Measurements from ENCODE around the gene ALKBH4. TPM values are rescaled to one million over a fixed set of nuclear protein-coding genes. Genes with fewer than 3 reads are reported as not detected.
"Not testable (repeated sequence)": the region's sequence is repeated elsewhere in the genome, so short reads cannot be mapped to it uniquely, and the experiment has no call there.

The ALKBH4 gene, protein sequence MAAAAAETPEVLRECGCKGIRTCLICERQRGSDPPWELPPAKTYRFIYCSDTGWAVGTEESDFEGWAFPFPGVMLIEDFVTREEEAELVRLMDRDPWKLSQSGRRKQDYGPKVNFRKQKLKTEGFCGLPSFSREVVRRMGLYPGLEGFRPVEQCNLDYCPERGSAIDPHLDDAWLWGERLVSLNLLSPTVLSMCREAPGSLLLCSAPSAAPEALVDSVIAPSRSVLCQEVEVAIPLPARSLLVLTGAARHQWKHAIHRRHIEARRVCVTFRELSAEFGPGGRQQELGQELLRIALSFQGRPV
- total RNA-seq = 7.0 TPM
- long read RNA-seq, transcript ALKBH4-201 (3 exons, 2,105 nt) = major isoform, 69 of 86 reads
- long read RNA-seq, transcript ALKBH4-202 (3 exons, 1,405 nt) = minor isoform, 9 of 86 reads
- long read RNA-seq, partial matches to known transcripts = 0 of 86 reads
- long read RNA-seq, other reads (novel, unspliced or antisense) = 8 of 86 reads

DNA sequence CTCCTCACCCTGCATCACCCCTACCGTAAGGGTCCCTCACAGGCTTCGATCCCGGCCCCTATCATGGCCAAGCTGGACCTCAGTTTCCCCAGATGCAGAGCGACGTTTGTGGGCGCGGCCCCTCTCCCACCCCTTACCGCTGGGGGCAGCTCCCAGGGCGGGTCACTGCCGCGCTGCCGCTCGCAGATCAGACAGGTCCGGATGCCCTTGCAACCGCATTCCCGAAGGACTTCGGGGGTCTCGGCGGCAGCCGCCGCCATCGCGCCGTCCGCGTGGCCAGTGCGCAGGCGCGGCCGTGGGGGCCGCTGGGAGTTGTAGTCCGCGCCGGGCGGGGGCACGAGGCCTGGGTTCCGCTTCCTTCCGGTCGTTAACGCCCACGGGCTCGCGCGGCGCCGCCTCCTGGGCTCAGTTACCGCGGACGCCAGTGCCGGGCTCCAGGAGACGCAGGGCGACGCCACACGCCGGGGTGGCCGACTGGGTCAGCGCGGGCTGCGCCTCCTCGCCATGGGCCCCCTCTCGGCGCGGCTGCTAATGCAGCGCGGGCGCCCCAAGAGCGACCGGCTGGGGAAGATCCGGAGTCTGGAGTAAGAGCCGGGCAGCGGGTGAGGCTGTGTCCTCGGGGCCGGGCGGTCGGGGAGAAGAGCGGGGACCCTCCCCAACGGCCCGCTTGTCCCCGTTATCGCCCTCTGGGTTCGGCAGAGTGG is at the start of gene ALKBH4, which contains the start of gene LRWD1:
Gene ALKBH4 (minus strand): TSS at position 287 of the 704 bp plus-strand sequence. CDS start 27 bp downstream, at position 260.
Gene LRWD1 (plus strand): TSS at position 408 of the 704 bp plus-strand sequence. CDS start 97 bp downstream, at position 505.
- peak; percentile 99 for DNase-seq (ENCODE audit: low spot score)

DNA sequence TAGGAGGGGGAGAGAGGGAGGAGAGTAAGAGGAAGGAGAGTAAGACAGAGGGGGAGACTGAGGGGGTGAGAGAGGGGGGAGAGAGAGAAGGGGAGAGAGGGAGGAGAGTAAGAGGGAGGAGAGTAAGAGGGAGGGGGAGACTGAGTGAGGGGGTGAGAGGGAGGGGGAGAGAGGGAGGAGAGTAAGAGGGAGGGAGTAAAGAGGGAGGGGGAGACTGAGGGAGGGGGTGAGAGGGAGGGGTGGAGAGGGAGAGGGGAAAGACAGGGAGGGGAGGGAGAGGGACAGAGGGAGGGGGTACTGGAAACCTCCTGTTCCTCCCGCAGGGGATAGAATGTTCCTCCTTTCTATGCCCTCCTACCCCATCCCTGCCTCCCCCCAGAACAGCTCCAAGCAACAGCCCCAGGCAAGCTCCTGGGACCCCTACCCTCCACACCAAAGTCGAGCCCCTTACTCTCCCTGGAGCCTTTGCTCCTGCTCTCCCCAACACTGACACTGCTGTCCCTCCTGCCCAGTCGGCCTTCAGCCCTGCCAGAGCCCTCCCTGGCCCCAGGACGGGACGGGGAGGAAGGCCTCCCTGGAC is 48.1 kb upstream of the ALKBH4 start:
- not testable (repeated sequence) for DNase-seq (ENCODE audit: low spot score)

DNA sequence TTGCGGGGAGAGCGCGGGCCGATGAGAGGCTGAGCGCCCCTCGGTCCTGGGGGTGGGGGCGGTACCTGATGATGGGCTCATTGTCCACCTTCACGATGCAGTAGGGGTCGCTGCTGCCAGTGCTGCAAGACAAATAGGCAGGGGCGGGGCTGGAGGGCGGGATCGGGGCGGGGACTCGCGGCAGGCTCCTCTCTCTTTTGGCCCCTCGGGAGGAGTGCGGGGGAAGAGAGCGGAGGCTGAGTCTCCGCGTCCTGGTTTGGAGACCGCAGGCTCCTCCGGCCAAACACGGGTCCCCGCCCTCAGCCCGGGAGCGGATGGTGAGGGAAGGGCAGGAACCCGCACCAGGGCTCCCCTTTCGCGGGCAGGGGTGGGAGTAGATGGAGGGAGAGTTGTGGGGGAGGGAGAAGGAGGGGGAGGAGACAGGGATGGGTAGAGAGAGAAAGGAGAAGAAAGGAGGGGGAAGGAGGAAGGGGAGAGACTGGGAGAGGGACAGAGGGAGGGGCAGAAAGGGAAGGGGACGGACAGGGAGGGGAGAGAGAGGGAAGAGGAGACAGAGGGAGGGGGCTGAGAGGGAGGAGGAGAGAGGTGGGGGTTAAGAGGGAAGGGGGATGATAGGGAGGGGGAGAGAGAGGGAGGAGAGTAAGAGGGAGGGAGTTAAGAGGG is 47.3 kb upstream of the ALKBH4 start:
- not testable (repeated sequence) for DNase-seq (ENCODE audit: low spot score)

DNA sequence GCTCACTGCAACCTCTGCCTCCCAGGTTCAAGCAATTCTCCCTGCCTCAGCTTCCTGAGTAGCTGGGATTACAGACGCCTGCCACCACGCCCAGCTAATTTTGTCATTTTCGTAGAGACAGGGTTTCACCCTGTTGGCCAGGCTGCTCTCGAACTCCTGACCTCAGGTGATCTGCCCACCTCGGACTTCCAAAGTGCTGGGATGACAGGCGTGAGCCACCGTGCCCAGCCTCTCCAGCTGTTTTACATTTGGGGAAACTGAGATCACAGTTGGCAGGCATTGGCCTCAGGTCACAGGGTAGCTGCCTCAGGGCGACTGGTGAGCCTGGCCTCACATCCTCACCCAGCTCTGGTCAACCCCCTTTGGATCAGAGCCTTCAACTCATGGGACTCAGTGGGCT is 45.9 kb upstream of the ALKBH4 start:
- DNase-seq (ENCODE audit: low spot score) = not testable (repeated sequence)

DNA sequence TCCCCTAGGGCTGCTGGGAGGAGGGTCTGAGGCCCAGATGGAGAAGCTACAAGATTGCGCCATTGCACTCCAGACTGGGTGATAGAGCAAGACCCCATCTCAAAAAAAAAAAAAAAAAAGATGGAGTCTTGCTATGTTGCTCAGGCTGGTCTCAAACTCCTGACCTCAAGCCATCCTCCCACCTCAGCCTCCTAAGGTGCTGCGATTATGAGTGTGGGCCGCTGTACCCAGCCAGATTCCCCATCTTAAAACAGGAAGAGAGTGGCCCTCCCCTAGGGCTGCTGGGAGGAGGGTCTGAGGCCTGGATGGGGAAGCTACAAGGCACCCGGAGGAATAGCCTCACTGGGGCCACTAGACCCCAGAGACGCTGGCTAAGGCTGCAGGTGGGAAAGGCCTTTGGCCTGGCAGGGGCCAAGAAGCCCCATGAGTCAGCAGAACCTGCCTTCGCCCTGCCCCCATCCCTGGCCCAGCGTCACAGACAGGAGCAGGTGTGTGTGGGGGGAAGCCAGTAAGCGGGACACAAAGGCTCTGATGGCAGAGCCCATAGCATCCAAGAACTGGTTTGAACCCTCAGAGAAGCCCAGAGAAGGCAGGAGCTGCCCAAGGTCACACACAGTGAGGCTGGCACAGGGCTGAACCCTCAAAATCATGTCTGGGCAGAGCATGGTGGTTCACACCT is 42.9 kb upstream of the ALKBH4 start:
- not testable (repeated sequence) for DNase-seq (ENCODE audit: low spot score)

DNA sequence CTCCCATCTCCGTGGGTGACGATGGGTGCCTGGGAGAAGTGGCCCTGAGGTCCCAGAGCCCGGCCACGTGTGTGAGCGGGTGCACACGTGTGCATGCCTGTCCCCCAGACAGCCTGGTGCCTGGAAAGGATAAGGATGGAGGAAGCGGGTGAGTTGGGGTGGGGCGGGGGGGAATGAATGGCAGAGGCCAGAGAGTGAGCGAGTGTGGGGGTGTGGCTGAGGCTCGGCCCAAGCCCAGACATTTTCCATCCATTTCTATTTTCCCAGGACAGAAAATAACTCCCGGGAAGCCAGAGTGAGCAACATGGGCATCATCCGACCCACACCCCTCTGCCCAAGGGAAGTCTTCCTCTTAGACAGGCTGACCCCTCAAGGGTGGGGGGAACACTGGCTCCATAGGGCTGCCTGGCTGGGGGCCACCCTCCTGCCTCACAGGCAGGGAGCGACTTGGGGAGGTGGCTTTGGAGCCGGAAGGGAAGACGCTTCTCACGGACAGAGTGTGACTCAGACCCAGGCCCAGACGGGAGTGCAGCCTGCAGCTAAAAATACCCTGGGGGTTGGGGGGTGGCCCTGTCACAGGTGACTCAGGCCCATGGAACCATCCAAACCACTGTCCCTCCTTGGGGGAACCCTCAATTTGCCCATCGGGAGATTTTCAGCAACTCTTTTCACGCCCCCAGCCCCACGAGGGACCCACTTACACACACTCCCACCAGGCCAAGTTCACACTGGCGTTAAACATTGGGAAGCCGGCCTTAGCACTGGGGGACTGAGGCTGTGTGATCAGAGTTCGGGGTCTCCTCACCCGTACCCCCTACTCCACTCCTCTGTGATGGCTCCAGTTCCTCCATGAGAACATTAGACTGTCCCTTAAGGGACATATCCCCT is 40.9 kb upstream of the ALKBH4 start:
- not testable (repeated sequence) for DNase-seq (ENCODE audit: low spot score)

DNA sequence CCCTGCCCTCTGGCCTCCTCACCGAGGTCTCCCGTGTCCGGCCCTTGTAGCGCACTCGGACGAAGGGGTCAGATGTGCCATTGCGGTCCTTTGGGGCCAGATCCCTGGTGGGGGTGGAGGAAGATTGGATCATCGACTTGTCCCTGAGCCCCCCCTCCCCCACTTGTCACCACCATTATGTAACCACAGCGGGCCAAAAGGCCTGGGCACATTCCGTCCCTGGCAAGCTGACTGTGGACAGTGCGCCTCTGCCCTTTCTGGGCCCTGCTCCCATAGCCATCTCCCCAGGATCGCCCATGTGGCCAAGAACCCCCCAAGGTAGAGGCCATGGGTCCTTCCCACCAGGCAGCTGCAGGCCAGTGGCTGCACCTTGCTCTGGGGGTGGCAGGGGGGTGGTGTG is 38.5 kb upstream of the ALKBH4 start:
- DNase-seq (ENCODE audit: low spot score) = not testable (repeated sequence)

DNA sequence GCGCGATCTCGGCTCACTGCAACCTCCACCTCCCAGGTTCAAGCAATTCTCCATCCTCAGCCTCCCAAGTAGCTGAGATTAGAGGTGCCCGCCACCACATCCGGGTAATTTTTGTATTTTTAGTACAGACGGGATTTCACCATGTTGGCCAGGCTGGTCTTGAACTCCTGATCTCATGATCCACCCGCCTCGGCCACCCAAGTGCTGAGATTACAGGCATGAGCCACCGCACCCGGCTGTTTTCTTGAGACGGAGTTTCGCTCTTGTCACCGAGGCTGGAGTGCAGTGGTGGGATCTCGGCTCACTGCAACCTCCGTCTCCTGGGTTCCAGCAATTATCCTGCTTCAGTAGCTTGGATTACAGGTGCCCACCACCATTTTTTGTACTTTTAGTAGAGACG is 33.7 kb upstream of the ALKBH4 start:
- DNase-seq (ENCODE audit: low spot score) = not testable (repeated sequence)

DNA sequence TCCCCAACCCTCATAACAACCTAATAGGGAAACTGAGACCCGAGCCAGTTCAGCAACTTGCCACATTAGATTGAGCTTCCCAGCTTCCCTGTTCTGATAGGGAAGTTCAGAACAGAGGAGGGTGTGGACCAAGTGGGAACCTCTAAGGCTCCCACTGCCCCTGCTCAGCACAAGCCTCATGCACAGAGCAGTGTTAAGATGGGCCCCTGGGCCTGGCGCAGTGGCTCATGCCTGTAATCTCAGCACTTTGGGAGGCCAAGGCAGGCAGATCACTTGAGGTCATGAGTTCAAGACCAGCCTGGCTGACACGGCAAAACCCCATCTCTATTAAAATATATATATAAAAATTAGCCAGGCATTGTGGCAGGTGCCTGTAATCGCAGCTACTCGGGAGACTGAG is 32.6 kb upstream of the ALKBH4 start:
- DNase-seq (ENCODE audit: low spot score) = not testable (repeated sequence)

DNA sequence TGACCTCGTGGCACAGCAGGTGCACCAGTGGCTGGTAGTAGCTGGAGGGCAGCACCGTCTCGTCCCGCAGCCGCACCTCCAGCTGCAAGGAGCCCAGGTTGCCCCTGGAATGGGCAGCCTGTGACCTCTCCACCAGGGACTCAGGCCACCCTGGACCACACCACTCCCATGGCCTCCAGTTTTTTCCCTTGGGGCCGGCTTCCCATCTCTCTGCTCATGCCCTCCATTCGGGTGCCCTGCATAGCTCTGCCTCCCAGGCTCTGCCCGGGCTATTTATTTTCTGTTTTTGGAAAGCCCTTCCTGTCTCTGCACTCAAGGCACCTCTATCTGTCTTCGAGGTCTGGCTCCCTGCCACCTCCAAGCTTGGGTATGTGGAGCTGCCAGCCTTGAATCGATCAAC is 32.2 kb upstream of the ALKBH4 start:
- DNase-seq (ENCODE audit: low spot score) = not testable (repeated sequence)

DNA sequence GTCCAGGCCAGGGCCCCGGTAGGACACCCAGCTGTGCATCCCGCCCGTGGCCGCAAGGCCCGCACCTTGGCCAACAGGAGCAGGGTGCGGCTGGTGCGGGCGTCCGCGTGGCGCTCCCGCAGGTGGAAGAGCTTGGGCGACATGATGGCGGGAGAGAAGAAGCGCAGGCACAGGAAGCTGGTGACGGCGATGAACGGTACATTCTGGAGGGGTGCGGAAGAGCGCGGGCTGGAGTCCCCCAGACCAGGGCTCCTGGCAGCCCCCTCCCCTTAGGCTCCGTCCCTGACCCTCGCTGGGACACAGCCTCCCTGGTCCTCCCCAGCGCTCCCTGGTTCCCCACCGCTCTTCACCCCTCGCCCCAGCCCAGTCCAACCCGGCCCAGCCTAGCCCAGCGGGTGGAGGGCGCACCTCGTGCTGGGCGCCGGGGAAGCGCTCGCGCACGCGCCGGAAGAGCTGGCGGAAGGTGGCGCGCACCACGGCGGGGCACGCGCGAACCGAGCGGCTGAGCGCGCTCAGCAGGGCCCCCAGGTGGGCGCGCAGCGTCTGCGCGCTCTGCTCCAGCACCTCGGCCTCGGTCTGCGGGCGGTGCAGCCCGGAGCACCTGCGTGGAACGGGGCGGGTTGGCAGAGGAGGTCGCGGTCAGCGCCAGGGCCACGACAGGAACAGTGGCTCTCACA is 29.9 kb upstream of the ALKBH4 start:
- not testable (repeated sequence) for DNase-seq (ENCODE audit: low spot score)

DNA sequence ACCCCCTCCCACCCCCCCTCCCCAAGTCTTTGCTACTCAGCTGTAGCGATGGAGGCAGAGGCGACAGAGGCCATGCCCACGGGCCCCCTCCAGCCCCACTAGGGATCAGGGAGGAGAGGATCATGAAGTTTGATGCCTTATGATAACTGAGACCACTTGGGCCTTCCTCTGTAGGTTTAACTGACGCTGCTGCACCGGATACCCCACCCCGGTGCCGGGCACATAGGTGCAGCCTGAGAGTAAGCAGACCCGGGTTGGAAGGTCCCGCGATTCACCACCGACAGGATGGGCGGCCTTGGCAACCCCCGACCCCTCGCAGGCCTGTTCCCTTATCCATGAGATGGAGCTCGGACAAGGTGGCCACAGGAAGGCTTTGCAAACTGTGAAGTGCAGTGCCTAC is 29.4 kb upstream of the ALKBH4 start:
- DNase-seq (ENCODE audit: low spot score) = peak; percentile 11

DNA sequence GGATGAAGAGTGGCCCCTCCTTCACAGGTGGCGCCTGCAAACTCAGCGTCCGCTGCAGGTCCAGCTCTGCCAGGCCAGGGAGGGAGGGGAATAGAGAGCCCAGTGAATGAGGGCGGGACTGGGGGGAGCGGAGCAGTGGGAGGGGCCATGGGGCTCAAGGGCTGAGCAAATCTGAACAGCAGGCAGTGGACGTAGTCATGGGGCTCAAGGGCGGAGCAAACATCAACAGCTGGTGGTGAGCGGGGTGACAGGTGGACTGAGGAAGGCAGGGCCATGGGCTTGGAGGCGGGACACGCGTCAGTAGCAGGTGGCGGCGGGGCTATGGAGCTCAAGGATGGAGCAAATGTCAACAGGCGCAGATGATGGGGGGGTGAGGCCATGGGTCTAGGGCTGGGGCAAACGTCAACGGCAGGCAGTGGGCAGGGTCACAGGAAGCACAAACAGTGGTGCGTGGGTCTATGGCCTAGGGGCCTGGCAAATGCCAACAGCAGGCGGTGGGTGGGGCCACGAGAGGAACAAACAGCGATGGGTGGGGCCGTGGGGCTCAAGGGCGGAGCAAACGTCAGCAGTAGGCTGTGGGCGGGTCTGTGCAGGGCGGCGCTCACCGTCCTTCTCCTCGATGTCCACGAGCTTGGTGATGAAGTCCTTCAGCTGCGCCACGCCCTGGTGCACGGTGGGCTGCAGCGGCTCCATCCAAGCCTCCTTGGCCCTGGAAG is 28.7 kb upstream of the ALKBH4 start:
- not testable (repeated sequence) for DNase-seq (ENCODE audit: low spot score)

DNA sequence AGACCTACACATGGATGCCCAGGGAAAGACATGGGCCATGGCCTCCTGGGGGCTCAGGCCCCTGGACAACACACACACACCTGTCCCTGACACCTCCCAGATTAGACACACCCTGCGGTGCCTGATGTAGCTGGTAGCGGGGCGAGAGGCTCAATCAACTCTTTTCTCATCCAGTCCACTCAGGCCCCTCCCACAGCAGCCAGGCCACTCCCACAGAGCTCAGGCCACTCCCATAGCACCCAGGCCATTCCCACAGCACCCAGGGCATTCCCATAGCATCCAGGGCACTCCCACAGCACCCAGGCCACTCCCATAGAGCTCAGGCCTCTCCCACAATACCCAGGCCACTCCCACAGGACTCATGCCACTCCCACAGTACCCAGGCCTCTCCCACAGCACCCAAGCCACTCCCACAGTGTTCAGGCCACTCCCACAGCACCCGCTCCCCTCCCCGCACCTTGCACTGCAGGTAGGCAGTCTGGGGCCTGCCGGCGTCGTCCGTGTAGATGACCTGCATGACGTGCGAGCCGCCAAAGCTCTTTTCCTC is 25.9 kb upstream of the ALKBH4 start:
- peak; percentile 74 for DNase-seq (ENCODE audit: low spot score)

DNA sequence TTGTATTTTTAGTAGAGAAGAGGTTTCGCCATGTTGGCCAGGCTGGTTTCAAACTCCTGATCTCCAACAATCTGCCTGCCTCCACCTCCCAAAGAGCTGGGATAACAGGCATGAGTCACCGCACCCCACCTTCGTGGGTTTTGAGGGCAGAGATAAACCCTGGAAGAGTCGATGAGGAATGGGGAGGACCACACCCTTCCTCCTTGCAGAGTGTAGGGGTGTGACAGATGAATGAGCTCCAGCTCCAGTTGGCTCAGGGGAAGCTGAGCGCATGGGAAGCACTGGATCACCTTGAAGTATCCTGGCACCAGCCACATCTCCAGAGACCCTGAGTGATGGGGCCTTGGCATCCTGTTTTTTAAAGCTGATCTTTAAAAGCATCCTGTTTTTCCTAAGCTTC is 19.7 kb upstream of the ALKBH4 start:
- not testable (repeated sequence) for DNase-seq (ENCODE audit: low spot score)

DNA sequence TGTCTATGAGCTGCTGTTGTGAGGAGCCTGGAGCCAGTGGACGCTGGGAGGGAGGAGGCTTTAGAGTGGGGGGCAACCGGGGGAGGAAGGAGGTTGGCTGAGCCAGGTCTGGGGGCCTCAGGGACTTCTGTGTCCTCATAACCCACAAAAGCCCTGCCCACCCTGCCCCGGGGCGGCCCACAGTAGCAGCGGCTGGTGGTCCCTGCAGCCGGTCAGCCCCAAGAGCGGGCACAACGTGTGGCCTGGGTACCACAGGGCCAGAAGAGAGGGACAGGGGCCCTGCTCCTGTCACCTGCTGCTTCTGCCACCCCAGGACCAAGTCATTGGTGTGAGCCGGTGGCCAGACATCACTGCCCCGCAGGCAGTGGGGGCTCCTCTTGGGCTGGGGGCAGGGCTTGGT is 17.3 kb upstream of the ALKBH4 start:
- not testable (repeated sequence) for DNase-seq (ENCODE audit: low spot score)

DNA sequence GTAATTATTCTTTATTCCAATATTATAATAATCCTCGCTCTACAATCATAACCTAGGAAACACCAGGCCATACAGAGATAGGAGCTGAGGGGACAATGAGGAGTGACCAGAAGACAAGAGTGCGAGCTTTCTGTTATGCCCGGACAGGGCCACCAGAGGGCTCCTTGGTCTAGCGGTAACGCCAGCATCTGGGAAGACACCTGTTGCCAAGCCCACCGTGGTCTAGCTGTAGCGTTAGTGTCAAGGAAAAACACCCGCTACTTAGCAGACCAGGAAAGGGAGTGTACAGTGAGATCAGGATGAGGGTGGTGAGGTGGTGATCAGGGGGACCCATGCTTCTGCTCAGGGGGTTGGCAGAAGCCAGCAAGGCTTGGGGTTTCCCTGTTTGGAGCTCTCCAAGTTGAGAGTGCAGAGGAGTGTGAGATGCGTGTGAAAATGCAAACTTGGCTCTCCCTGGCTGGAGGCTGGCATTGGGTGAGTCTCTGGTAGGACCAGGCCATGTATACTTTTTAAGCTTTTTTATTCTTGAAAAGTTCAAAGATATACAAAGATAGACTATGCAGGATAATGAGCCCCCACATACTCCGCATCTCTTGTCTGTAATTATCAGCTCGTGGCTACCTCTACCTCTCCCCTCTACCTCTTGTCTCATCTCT is 15.4 kb upstream of the ALKBH4 start:
- peak; percentile 30 for DNase-seq (ENCODE audit: low spot score)

DNA sequence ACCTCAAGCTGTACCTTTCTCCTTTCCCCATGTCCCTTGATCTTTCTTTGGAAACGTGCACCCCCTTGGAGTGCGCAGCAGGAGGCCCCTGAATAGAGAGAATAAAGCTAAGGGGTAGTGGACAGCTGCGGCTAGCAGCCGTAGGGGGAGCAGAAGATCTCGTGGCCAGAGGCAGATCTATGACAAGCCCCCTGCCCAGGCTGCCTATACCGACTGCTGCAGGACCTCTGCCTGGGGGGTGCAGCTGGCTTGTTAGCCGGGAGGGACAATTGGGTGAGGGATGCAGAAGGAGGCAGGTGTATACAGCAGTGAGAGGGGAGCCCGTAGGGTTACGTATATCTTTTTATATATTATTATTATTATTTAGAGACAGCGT is 14.5 kb upstream of the ALKBH4 start:
- DNase-seq (ENCODE audit: low spot score) = not testable (repeated sequence)
